SH-SY5Y (cell line): Measurements from ENCODE around the gene TSC22D4.

ENCODE experiments used
- GATA2 ChIP-seq: IDR thresholded peaks from 2 replicates; pipeline ENCODE4 v1.6.1; 2011; ENCODE audit warnings: mild to moderate bottlenecking, low read depth, low read length
- GATA3 ChIP-seq: IDR thresholded peaks from 2 replicates; pipeline ENCODE4 v1.6.1; 2011; ENCODE audit warnings: low read depth, mild to moderate bottlenecking, low read length, moderate library complexity

- TF ChIP-seq GATA3: no peak
- TF ChIP-seq GATA2: no peak
Observed at GRCh38 chr7:100491192-100491578, 12.2 kb upstream of the TSC22D4 start.
